Neural cell (in vitro differentiated cells): Measurements from ENCODE around the gene LIPM. TPM values are rescaled to one million over a fixed set of nuclear protein-coding genes. Genes with fewer than 3 reads are reported as not detected.

ENCODE experiments used
- H2AFZ ChIP-seq: fragments of 200-600, 300-800 bp; sonication (generic), shearing (Covaris generic); 2 replicates; pipeline ENCODE4 v1.6.0; 2014; ENCODE audit warnings: low read depth, mild to moderate bottlenecking, antibody characterized with exemption, low read length, moderate library complexity
- H3F3A ChIP-seq: fragments of 200-600 bp; shearing (Covaris generic); 2 replicates; pipeline ENCODE4 v1.6.1; 2016; ENCODE audit warnings: mild to moderate bottlenecking, moderate library complexity, mixed read lengths, antibody characterized with exemption, low read length; ENCODE audit not compliant: insufficient read depth, poor library complexity, severe bottlenecking
- H3K27ac ChIP-seq: fragments of 200-600, 300-800 bp; sonication (generic), shearing (Covaris generic); 2 replicates; pipeline ENCODE4 v1.5.1; 2014; ENCODE audit warnings: mild to moderate bottlenecking, low read length, moderate library complexity
- H3K27me3 ChIP-seq: fragments of 300-800, 200-600 bp; sonication (generic), shearing (Covaris generic); 2 replicates; pipeline ENCODE4 v1.6.0; 2014; ENCODE audit warnings: mild to moderate bottlenecking, low read depth, low read length, moderate library complexity; ENCODE audit not compliant: insufficient read depth
- H3K36me3 ChIP-seq: fragments of 300-800, 200-600 bp; sonication (generic), shearing (Covaris generic); 2 replicates; pipeline ENCODE4 v1.5.1; 2014; ENCODE audit warnings: mild to moderate bottlenecking, antibody characterized with exemption, low read length, moderate library complexity; ENCODE audit not compliant: insufficient read depth
- H3K4me2 ChIP-seq: fragments of 300-800, 200-600 bp; sonication (generic), shearing (Covaris generic); 2 replicates; pipeline ENCODE4 v1.6.0; 2014; ENCODE audit warnings: mild to moderate bottlenecking, low read length
- H3K4me3 ChIP-seq: fragments of 300-800, 200-600 bp; sonication (generic), shearing (Covaris generic); 2 replicates; pipeline ENCODE4 v1.5.1; 2014; ENCODE audit warnings: mild to moderate bottlenecking, low read length, moderate library complexity
- H3K79me2 ChIP-seq: fragments of 200-600 bp; shearing (Covaris generic); replicated peaks from 2 replicates; pipeline ENCODE4 v1.6.0; 2014; ENCODE audit warnings: mild to moderate bottlenecking, low read length, moderate library complexity; ENCODE audit not compliant: insufficient read depth
- H3K9ac ChIP-seq: fragments of 300-800, 200-600 bp; sonication (generic), shearing (Covaris generic); 2 replicates; pipeline ENCODE4 v1.6.1; 2016; ENCODE audit warnings: mild to moderate bottlenecking, low read length, mixed read lengths
- H3K9me2 ChIP-seq: fragments of 200-600 bp; shearing (Covaris generic); 2 replicates; pipeline ENCODE4 v1.6.1; 2016; ENCODE audit warnings: mild to moderate bottlenecking, low read length, mixed read lengths; ENCODE audit not compliant: insufficient read depth
- H3K9me3 ChIP-seq: fragments of 200-600, 300-800 bp; sonication (generic), shearing (Covaris generic); 2 replicates; pipeline ENCODE4 v1.6.1; 2016; ENCODE audit warnings: mild to moderate bottlenecking, mixed run types, low read length, moderate library complexity, mixed read lengths
- H4K20me1 ChIP-seq: fragments of 200-600 bp; shearing (Covaris generic); 2 replicates; pipeline ENCODE4 v1.6.1; 2016; ENCODE audit warnings: mild to moderate bottlenecking, mixed run types; ENCODE audit not compliant: insufficient read depth
- CTCF ChIP-seq: fragments of 450-650 bp; IDR thresholded peaks from 2 replicates; pipeline ENCODE4 v1.5.1; 2014; ENCODE audit warnings: antibody characterized with exemption, mild to moderate bottlenecking, moderate library complexity; ENCODE audit not compliant: poor library complexity, severe bottlenecking
- EP300 ChIP-seq: fragments of 450-650 bp; conservative IDR thresholded peaks from 2 replicates; pipeline ENCODE4 v1.6.1; 2014; ENCODE audit warnings: antibody characterized with exemption, mild to moderate bottlenecking, moderate library complexity; ENCODE audit not compliant: poor library complexity, severe bottlenecking
- EZH2 ChIP-seq: fragments of 200-600, 300-800 bp; shearing (Covaris generic), sonication (generic); IDR thresholded peaks from 2 replicates; pipeline ENCODE4 v1.6.1; 2014; ENCODE audit warnings: antibody characterized with exemption, low read length, borderline replicate concordance, mild to moderate bottlenecking; ENCODE audit not compliant: insufficient read depth, poor library complexity, severe bottlenecking
- MXI1 ChIP-seq: fragments of 450-650 bp; conservative IDR thresholded peaks from 2 replicates; pipeline ENCODE4 v1.6.1; 2014; ENCODE audit warnings: antibody characterized with exemption, mild to moderate bottlenecking; ENCODE audit not compliant: poor library complexity, severe bottlenecking
- POLR2AphosphoS5 ChIP-seq: IDR thresholded peaks from 2 replicates; pipeline ENCODE4 v1.6.1; 2012
- RAD21 ChIP-seq: fragments of 450-650 bp; conservative IDR thresholded peaks from 2 replicates; pipeline ENCODE4 v1.6.1; 2014; ENCODE audit warnings: antibody characterized with exemption, mild to moderate bottlenecking, moderate library complexity
- REST ChIP-seq: IDR thresholded peaks from 2 replicates; pipeline ENCODE4 v1.6.1; 2012; ENCODE audit warnings: borderline replicate concordance
- SMC3 ChIP-seq: fragments of 450-650 bp; conservative IDR thresholded peaks from 2 replicates; pipeline ENCODE4 v1.6.1; 2014; ENCODE audit warnings: antibody characterized with exemption, mild to moderate bottlenecking, moderate library complexity; ENCODE audit not compliant: poor library complexity
- TAF1 ChIP-seq: IDR thresholded peaks from 2 replicates; pipeline ENCODE4 v1.6.1; 2012; ENCODE audit warnings: low read depth
- polyA plus RNA-seq: library from polyadenylated mRNA; depleted of rRNA; stranded (reverse); fragments of >200 nt; gene quantifications from 2 replicates; pipeline ENCODE4 v1.2.3, GENCODE V29; 2014

Gene LIPM
- polyA plus RNA-seq, 1 donor from 2014 or later: not detected

- Histone ChIP-seq H3K9ac (no peak overlapping the region), H3K9me3 (no peaks in the 10 kb centered on the region), H3K4me3 (no peak overlapping the region), H3K36me3 (no peaks in the 10 kb centered on the region), H4K20me1 (no peaks in the 10 kb centered on the region), H3F3A (no peaks in the 10 kb centered on the region), H3K27me3 (no peaks in the 10 kb centered on the region), H3K27ac (no peak overlapping the region), H3K4me2 (no peak overlapping the region), H2AFZ (no peak overlapping the region), H3K9me2 (no peaks in the 10 kb centered on the region), H3K79me2 (no peaks in the 10 kb centered on the region)
- TF ChIP-seq TAF1 (no peak), EP300 (no peak), SMC3 (no peak)
Observed at GRCh38 chr10:88850712-88851111, 48.2 kb downstream of the LIPM start.

GRCh38 chr10:88851706-88852105 is 49.2 kb downstream of the LIPM start, which contains the start of gene ANKRD22:
Gene ANKRD22, minus strand, starts transcription at chr10:88851844. Its CDS starts 237 bp downstream, at chr10:88851607.
- no peak within 1 kb of the TSS for H2AFZ ChIP-seq

More at GRCh38 chr10:88851706-88852105, 49.2 kb downstream of the LIPM start, which contains the start of gene ANKRD22:
- no peaks in the 10 kb centered on the region for H3K9me3 ChIP-seq
- no peak within 1 kb of the TSS for H3K4me3 ChIP-seq
- H3K4me2 ChIP-seq: no peak within 1 kb of the TSS
- no peaks in the 10 kb centered on the region for H3K79me2 ChIP-seq
- H4K20me1 ChIP-seq: no peaks in the 10 kb centered on the region
- no peak for TF ChIP-seq EZH2
- TF ChIP-seq EP300: no peak
- TF ChIP-seq CTCF: no peak
- TF ChIP-seq REST: no peak
- no peak for TF ChIP-seq POLR2AphosphoS5
- TF ChIP-seq SMC3: no peak
- no peak for TF ChIP-seq RAD21
- TF ChIP-seq MXI1: no peak
- no peak for TF ChIP-seq TAF1
- no peak within 1 kb of the TSS for H3K9ac ChIP-seq
- H3F3A ChIP-seq: no peaks in the 10 kb centered on the region
- H3K9me2 ChIP-seq: no peaks in the 10 kb centered on the region
- H3K27ac ChIP-seq: no peak within 1 kb of the TSS
- no peaks in the 10 kb centered on the region for H3K36me3 ChIP-seq
- no peaks in the 10 kb centered on the region for H3K27me3 ChIP-seq
